Measurements from ENCODE around the gene MYRFL. TPM values are rescaled to one million over a fixed set of nuclear protein-coding genes. Genes with fewer than 3 reads are reported as not detected.
A peak's percentile ranks its signal among the peaks of the same experiment; 100 is the strongest.
"Not testable (repeated sequence)": the region's sequence is repeated elsewhere in the genome, so short reads cannot be mapped to it uniquely, and the experiment has no call there.

The MYRFL gene
- total RNA-seq, 1 donor from 2014 or later = not detected

- no peak for DNase-seq (ENCODE audit: low spot score)
Measured at GRCh38 chr12:69843608-69844007, 18.6 kb downstream of the MYRFL start.

GRCh38 chr12:69844416-69844815 is 19.4 kb downstream of the MYRFL start:
- DNase-seq (ENCODE audit: low spot score) = no peak

GRCh38 chr12:69844836-69845235 is 19.8 kb downstream of the MYRFL start:
- DNase-seq (ENCODE audit: low spot score) = no peak

GRCh38 chr12:69846976-69847375 is 21.9 kb downstream of the MYRFL start:
- DNase-seq (ENCODE audit: low spot score) = no peak

- DNase-seq (ENCODE audit: low spot score) = no peak
Measured at GRCh38 chr12:69851976-69852375, 26.9 kb downstream of the MYRFL start.

GRCh38 chr12:69853176-69853961 is 28.3 kb downstream of the MYRFL start:
- DNase-seq (ENCODE audit: low spot score) = not testable (repeated sequence)

- DNase-seq (ENCODE audit: low spot score) = no peak
Measured at GRCh38 chr12:69866698-69867097, 41.7 kb downstream of the MYRFL start.

GRCh38 chr12:69868695-69869094 is 43.7 kb downstream of the MYRFL start:
- no peak for DNase-seq (ENCODE audit: low spot score)

- DNase-seq (ENCODE audit: low spot score) = no peak
Measured at GRCh38 chr12:69872804-69873203, 47.8 kb downstream of the MYRFL start.

- no peak for DNase-seq (ENCODE audit: low spot score)
Measured at GRCh38 chr12:69873429-69873828, 48.4 kb downstream of the MYRFL start.

- DNase-seq (ENCODE audit: low spot score) = no peak
Measured at GRCh38 chr12:69874606-69875005, 49.6 kb downstream of the MYRFL start.

- DNase-seq (ENCODE audit: low spot score) = no peak
Measured at GRCh38 chr12:69875416-69875935, 50.4 kb downstream of the MYRFL start.

GRCh38 chr12:69879007-69879960 is 54.3 kb downstream of the MYRFL start:
- DNase-seq (ENCODE audit: low spot score) = peak; percentile 70

GRCh38 chr12:69880571-69880970 is 55.5 kb downstream of the MYRFL start:
- DNase-seq (ENCODE audit: low spot score) = no peak

- DNase-seq (ENCODE audit: low spot score) = no peak
Measured at GRCh38 chr12:69881771-69882170, 56.7 kb downstream of the MYRFL start.

GRCh38 chr12:69884386-69884785 is 59.4 kb downstream of the MYRFL start:
- no peak for DNase-seq (ENCODE audit: low spot score)

GRCh38 chr12:69885658-69886057 is 60.6 kb downstream of the MYRFL start:
- no peak for DNase-seq (ENCODE audit: low spot score)

GRCh38 chr12:69886109-69886508 is 61.1 kb downstream of the MYRFL start:
- DNase-seq (ENCODE audit: low spot score) = no peak

GRCh38 chr12:69886715-69887114 is 61.7 kb downstream of the MYRFL start:
- no peak for DNase-seq (ENCODE audit: low spot score)

- no peak for DNase-seq (ENCODE audit: low spot score)
Measured at GRCh38 chr12:69888901-69889300, 63.9 kb downstream of the MYRFL start.

GRCh38 chr12:69894800-69895383 is 69.9 kb downstream of the MYRFL start:
- DNase-seq (ENCODE audit: low spot score) = no peak
